ENCODE measurements around the gene TM4SF4. TPM values are rescaled to one million over a fixed set of nuclear protein-coding genes. Genes with fewer than 3 reads are reported as not detected.
A peak's percentile ranks its signal among the peaks of the same experiment; 100 is the strongest.

TM4SF4 gene
- total RNA-seq, 1 donor: under 0.01 TPM

DNA sequence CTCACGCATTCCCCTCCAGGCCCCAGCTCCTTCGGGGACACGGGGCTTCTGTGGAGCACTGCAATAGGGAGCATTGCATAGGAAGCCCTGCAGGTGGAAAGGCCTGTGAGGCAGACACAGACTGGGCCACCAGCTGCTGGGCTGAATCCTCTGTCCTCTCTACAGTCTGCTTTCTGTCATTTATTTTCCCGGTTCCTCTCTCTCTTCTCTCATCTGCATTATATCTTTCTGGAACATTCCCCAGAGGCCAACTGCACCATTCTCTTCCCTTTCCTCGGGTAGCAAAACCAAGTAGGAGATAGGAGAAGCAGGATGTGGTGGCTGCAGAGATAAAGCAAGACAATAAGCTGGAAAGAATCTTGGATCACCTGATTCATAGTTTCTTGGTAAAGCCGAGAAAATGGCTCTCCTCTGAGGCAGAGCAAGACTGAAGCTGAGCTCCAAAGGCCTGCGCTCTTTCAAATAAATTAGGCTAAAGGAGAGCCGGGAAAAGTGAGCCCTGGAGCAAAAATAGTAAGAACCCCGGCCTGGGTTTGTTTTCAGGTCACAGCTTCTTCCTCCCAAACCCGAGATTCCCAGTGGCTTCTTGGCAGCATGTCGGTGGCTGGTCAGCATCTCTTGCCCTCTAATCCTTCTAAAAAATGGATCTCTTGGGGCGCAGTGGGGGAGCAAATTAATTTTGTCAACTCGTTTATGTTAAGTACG, 5.3 kb downstream of the TM4SF4 start:
- no peak overlapping the region for H3K4me3 ChIP-seq (ENCODE audit: low read depth, low read length)
- TF ChIP-seq, protein P1, sequence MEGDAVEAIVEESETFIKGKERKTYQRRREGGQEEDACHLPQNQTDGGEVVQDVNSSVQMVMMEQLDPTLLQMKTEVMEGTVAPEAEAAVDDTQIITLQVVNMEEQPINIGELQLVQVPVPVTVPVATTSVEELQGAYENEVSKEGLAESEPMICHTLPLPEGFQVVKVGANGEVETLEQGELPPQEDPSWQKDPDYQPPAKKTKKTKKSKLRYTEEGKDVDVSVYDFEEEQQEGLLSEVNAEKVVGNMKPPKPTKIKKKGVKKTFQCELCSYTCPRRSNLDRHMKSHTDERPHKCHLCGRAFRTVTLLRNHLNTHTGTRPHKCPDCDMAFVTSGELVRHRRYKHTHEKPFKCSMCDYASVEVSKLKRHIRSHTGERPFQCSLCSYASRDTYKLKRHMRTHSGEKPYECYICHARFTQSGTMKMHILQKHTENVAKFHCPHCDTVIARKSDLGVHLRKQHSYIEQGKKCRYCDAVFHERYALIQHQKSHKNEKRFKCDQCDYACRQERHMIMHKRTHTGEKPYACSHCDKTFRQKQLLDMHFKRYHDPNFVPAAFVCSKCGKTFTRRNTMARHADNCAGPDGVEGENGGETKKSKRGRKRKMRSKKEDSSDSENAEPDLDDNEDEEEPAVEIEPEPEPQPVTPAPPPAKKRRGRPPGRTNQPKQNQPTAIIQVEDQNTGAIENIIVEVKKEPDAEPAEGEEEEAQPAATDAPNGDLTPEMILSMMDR (IDR thresholded peaks at IDR 0.05; ENCODE audit: insufficient read depth, low read depth, low read length): no peak
- peak; percentile 32 for DNase-seq (ENCODE audit: low read depth)

DNA sequence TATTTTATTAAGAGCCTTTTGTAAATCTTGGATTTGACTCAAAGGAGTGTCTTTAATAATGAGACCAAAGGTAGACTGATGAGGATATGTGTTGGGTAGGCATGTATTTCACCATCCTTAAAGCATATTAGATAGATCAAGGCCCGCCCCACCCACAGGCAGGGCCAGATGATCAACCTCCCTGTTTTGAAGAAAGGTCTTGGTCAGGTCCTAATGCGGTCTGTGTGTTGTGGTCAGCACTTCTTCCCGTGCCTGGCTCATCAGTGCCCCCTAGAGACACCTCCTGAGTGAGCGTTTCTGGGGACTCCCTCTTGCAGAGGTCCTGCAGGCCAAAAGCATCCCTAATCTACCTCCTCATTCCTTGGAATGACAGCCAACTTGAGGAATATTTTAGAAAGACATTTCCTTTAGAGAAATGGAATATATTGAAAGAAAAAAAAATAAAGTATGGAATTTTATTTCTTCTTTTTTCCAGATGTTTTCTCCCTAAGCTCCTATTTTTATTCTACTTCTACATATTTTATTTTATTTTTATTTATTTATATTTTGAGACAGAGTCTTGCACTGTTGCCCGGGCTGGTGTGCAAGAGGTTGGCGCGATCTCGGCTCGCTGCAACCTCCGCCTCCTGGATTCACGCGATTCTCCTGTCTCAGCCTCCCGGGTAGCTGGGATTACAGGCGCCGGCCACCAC, 6.0 kb downstream of the TM4SF4 start:
- peak; percentile 90 for DNase-seq (ENCODE audit: low read depth)
- TF ChIP-seq, protein P1 (IDR thresholded peaks at IDR 0.05; ENCODE audit: insufficient read depth, low read depth, low read length): peak; percentile 97
- no peak overlapping the region for H3K4me3 ChIP-seq (ENCODE audit: low read depth, low read length)

DNA sequence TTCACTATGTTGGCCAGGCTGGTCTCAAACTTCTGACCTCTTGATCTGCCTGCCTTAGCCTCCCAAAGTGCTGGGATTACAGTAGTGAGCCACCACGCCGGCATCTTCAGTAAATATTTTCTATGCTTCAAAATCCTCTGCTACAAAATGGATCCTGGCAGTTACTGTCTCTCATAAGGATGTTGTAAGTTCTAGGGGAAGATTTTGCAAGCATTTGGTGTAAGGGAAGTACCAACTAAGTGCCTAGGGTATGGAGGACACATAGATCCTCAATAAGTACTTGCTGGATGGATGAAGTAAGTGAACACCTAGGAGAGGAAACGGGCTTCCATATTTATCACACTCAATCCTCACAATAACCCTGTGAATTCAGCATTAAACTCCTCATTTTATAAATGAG, 6.6 kb downstream of the TM4SF4 start:
- TF ChIP-seq, protein P1 (IDR thresholded peaks at IDR 0.05; ENCODE audit: insufficient read depth, low read depth, low read length): no peak

DNA sequence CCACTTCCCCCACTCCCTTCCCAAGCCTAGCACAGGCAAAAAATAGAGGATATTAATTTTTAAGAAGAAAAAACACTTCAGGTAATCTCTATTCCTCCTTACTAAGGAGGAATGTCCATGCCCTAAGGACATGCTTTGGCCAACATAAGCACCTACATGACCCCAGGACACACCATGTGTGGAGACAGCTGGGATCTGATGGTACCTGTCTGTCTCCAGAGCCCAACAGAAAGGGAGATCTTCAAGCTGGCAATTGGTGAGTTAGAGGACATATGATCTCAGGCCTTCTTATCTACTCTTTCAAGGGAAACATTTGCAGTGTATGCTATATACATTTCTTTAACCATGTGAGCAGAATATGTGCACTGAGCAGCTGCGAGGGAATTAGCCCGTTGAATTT, 7.0 kb downstream of the TM4SF4 start:
- TF ChIP-seq, protein P1 (IDR thresholded peaks at IDR 0.05; ENCODE audit: insufficient read depth, low read depth, low read length): no peak
- no peak overlapping the region for H3K4me3 ChIP-seq (ENCODE audit: low read depth, low read length)
- DNase-seq (ENCODE audit: low read depth): no peak

More for the DNA sequence above, 6.6 kb downstream of the TM4SF4 start:
- no peak overlapping the region for H3K4me3 ChIP-seq (ENCODE audit: low read depth, low read length)
- DNase-seq (ENCODE audit: low read depth): no peak

DNA sequence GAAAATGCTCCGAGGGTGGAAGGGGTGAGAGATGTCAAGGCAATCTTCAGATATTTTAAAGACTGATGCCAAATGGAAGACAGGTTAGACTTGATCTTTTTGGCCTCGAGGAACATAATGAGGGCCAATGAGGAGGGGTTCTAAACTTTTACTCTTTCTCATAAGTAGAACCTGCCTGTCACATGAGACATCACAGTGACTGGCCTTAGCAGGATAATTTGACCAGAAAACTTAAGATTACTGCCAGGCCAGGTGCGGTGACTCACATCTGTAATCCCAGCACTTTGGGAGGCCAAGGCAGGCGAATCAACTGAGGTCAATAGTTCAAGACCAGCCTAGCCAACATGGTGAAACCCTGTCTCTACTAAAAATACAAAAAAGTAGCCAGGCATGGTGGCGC, 12.2 kb downstream of the TM4SF4 start:
- no peak overlapping the region for H3K4me3 ChIP-seq (ENCODE audit: low read depth, low read length)
- no peak for DNase-seq (ENCODE audit: low read depth)
- TF ChIP-seq, protein P1 (IDR thresholded peaks at IDR 0.05; ENCODE audit: insufficient read depth, low read depth, low read length): no peak

DNA sequence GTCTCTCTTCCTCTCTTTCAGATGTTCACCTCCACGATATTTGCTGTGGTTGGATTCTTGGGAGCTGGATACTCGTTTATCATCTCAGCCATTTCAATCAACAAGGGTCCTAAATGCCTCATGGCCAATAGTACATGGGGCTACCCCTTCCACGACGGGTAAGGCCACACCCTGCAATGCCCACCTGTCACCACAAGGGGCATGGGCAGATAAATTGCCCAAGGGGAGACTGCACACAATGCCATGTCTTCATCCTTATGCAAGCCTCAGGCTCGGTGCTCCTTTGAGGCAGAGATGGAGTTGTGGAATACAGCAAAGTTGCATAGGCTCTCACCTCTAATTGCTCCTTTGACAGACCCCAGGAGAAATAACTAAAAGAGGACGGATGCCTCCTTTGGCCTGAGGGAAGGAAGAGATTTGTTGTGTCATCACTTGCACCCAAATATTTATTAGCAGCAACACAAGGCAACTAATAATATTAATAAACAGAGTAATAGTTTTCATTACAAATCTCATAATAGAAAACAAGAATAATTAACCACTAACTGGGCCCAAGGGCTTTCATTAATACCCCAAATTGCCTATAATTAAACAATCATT, 13.2 kb downstream of the TM4SF4 start:
- H3K4me3 ChIP-seq (ENCODE audit: low read depth, low read length): no peak overlapping the region
- no peak for DNase-seq (ENCODE audit: low read depth)
- TF ChIP-seq, protein P1 (IDR thresholded peaks at IDR 0.05; ENCODE audit: insufficient read depth, low read depth, low read length): peak; percentile 45

Measured in fibroblast of villous mesenchyme (primary cell).